Measurements from ENCODE around the gene MYMK.

DNA sequence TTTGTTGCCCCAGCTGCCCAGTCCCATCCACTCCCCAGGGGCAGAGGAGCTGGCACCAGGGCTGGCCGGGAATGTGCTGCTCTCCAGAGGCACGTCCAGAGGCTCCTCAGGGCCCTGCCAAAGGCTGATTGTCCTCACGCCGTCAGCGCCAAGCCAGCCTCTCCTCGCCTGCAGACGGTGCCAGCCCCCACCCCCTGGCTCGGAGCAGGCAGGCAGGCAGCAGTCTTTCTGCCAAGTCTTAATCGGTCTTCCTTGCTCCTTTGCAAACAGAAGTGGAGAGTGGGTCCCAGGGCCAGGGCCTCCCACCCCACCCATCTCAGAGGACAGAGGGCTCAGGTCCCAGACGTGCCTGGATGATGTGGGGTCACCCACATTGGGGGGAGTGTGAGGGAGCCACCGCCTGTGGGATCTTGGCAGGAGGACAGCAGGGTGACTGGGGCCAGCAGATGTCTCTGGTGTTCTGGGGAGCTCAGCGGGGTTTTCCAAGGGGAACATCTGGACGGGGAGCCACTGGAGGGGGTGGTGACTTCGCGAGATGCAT lies 48.1 kb upstream of the MYMK start:
- TF ChIP-seq CTCF (IDR thresholded peaks at IDR 0.05; ENCODE audit: poor library complexity) (no peak), EZH2 (IDR thresholded peaks at IDR 0.05; ENCODE audit: borderline replicate concordance) (no peak), EZH2phosphoT487 (IDR thresholded peaks at IDR 0.05; ENCODE audit: low read depth, severe bottlenecking, unreplicated experiment) (no peak)

Data from hepatocyte (in vitro differentiated cells).